Melanocyte of skin (primary cell): ENCODE results near the gene AP1B1. TPM values are rescaled to one million over a fixed set of nuclear protein-coding genes. Genes with fewer than 3 reads are reported as not detected.

Experiments
- small RNA-seq, 2 donors: library from RNA; depleted of rRNA; stranded (forward); fragments of <200 nt; gene quantifications; one replicate each; pipeline ENCODE3, GENCODE V24; 2012
- total RNA-seq, 2 donors: library from RNA; depleted of rRNA; stranded (reverse); fragments of >200 nt; gene quantifications; 2 replicates each; pipeline ENCODE4 v1.2.3, GENCODE V29; 2012

The AP1B1 gene
- total RNA-seq: 10 to 100 TPM; 66.6 to 77.8 TPM

DNA sequence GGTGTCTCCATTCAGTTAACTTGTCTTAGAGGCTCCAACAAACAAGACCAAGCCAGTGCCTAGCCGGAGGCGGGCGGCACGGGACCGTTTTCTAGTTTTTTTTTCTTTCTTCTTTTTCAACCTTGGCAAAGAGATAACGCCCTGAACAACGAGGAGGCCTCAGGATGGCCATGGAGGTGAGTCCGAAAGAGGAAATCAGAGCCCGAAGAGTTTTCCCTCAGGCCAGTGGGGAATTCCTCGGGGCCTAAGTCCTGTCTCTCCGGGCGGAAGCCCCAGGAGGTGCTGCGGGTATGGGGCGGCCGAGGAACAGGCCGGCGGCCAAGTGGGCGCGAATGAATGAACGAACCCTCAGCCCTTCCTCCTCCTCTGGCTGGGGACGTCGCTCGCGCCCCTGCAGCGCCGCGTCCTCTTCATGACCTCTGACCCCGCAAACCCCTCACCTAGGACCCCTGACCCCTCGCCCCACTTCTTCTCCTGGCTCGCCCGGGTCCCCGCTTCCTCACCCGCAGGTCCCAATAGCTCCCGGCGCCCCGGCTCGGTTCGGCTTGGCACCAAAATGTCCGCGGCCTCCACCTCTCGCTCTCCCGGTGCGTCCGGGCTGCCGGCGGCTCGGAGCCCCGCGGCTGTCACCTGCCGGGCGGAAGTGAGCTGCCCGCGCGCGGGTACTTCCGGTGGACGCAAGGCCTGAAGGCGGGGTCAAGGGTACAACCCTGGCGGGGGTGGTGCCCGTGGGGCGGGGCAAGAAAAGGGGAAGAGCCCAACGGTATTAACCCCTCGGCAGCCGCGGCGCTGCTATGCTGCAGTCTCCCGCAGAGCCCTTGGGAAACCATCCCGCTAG, at the start of gene AP1B1:
AP1B1 (minus strand) TSS at position 650 of the 838 bp plus-strand sequence. CDS start 21,327 bp downstream, outside the sequence.

GRCh38 chr22:29315286-29316140, 72.9 kb downstream of the AP1B1 start, which contains the start of gene RASL10A:
TSS of gene RASL10A (minus strand) at chr22:29315697. CDS start at chr22:29315246, 451 bp downstream.

DNA sequence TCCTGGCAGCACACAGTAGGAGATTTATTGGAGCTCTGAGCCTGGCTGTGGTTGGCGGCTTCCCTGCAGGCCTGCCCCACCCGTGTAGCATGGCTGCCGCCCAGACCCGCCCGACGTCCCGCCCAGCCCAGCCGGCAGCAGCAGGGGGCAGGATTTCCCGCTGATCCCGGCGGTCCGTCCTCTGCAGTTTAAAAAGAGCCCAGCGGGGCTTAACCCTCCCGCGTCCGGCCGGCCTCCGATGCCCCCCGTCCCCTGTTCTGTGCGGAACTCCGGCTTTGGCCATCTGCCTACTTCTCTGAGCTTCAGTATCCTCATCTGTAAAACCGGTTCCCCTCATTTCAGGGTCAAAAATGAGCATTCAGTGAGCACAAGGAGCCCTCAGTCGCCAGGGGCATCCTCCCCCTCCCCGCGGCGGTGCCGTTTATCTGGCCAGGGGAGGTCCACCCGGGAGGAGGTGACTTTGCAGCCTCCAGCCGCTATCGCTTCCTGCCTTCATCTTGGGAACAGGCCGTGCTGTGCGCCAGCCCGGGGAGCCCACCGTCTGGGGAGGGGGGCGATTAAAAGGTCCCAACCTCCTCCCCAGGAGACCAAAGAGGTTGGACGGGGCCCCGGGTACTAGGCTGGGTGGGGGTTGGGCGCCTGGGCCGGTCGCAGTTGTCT, 82.1 kb downstream of the AP1B1 start, which contains the start of gene GAS2L1:
GAS2L1 (plus strand) TSS at position 476 of the 660 bp plus-strand sequence. CDS start 1,456 bp downstream, outside the sequence.

Small RNA genes lying within 50 kb of the gene (small RNA-seq; reads per million reads assigned to genes)
- 0 reads per million in 2 donors for gene AC000041.1
- gene MIR3653: 0 reads per million in 2 donors

Other genes starting within 250 kb of the AP1B1 start
- gene EMID1, start 182.7 kb downstream of the AP1B1 start, total RNA-seq: under 1 TPM in 1 of 2 donors, not detected in 1; under 0.01 TPM
- 10 to 100 TPM; 35.0 to 39.6 TPM for gene RHBDD3, start 120.6 kb downstream of the AP1B1 start, total RNA-seq
- gene EWSR1, start 120.3 kb downstream of the AP1B1 start, total RNA-seq: 100 to 1,000 TPM; 171 to 209 TPM
- 10 to 100 TPM; 17.6 to 18.3 TPM for gene GAS2L1, start 81.9 kb downstream of the AP1B1 start, total RNA-seq
- not detected for gene RASL10A, start 72.9 kb downstream of the AP1B1 start, total RNA-seq
- not detected for gene RFPL1, start 50.0 kb upstream of the AP1B1 start, total RNA-seq
- gene NEFH, start 91.6 kb upstream of the AP1B1 start, total RNA-seq: 1 to 10 TPM in 1 of 2 donors, not detected in 1; 1.3 TPM
- 10 to 100 TPM; 26.5 to 38.3 TPM for gene THOC5, start 165.2 kb upstream of the AP1B1 start, total RNA-seq
- gene NIPSNAP1, start 192.5 kb upstream of the AP1B1 start, total RNA-seq: 10 to 100 TPM; 42.0 to 49.6 TPM
- 10 to 100 TPM; 56.1 to 67.9 TPM for gene NF2, start 215.1 kb upstream of the AP1B1 start, total RNA-seq